ENCODE results near the gene ASCL5. TPM values are rescaled to one million over a fixed set of nuclear protein-coding genes. Genes with fewer than 3 reads are reported as not detected.

ASCL5 gene
- total RNA-seq, 1 donor: not detected

DNA sequence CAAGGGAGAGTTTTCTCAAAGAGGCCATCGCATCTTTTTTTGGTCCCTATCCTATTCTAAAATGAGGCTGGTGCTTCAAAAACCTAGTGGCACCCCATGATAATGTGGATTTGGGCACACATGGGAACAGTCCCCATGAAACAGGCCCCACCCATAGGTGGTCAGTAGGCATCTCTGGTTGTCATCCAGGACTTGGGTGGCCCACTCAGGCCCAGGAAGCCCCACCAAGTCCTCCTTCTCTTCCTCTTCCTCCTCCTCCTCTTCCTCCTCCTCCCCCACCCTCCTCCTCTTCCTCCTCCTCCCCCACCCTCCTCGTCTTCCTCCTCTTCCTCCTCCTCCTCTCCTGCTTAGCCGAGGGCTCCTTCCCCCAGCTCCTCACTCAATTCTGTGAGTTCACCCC is 15.3 kb downstream of the ASCL5 start:
- H3K4me3 ChIP-seq (ENCODE audit: low read depth, low read length): no peak overlapping the region
- TF ChIP-seq, protein P1, sequence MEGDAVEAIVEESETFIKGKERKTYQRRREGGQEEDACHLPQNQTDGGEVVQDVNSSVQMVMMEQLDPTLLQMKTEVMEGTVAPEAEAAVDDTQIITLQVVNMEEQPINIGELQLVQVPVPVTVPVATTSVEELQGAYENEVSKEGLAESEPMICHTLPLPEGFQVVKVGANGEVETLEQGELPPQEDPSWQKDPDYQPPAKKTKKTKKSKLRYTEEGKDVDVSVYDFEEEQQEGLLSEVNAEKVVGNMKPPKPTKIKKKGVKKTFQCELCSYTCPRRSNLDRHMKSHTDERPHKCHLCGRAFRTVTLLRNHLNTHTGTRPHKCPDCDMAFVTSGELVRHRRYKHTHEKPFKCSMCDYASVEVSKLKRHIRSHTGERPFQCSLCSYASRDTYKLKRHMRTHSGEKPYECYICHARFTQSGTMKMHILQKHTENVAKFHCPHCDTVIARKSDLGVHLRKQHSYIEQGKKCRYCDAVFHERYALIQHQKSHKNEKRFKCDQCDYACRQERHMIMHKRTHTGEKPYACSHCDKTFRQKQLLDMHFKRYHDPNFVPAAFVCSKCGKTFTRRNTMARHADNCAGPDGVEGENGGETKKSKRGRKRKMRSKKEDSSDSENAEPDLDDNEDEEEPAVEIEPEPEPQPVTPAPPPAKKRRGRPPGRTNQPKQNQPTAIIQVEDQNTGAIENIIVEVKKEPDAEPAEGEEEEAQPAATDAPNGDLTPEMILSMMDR (IDR thresholded peaks at IDR 0.05; ENCODE audit: insufficient read depth, low read length): no peak
- no peak for DNase-seq (ENCODE audit: low read depth)

DNA sequence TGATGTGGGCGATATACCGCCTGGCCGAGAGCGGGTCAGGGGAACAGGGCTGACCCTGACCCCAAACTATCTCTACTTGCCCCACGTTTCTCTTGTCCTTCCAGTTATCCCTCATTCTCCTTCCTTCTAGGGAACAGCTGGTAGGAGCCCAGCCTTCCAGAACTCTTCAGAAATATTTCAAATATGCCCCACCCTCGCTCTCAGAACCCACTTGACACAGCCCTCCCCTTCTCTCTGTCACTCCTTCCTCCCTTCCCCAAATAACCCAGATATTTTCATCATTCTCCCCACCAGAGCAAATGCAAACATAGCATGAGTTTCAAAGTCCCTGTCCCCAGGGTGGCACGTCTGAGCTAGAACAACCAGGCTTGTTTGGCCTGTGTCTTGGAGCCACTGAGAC is 15.8 kb downstream of the ASCL5 start:
- DNase-seq (ENCODE audit: low read depth): no peak
- H3K4me3 ChIP-seq (ENCODE audit: low read depth, low read length): no peak overlapping the region
- TF ChIP-seq, protein P1 (IDR thresholded peaks at IDR 0.05; ENCODE audit: insufficient read depth, low read length): no peak

DNA sequence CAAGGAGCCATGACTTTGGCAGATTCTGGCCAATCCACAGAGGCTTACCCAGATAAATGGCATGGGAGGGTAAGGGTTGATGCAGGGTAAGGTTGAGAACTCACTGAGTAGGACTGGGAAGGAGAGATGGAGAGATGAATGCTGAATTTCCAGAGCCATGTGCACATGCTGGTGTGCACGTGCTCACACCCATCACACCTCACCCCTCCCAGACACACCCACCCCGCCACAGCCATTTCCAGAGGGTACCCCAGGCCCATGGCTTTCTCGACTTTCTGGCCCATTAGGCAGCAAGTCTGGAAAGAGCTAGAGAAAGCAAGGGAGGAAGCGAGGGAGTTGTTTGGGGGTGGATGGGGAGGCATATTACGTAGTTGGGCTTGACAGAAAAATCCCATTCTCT is 16.4 kb downstream of the ASCL5 start:
- DNase-seq (ENCODE audit: low read depth): no peak
- TF ChIP-seq, protein P1 (IDR thresholded peaks at IDR 0.05; ENCODE audit: insufficient read depth, low read length): no peak
- H3K4me3 ChIP-seq (ENCODE audit: low read depth, low read length): no peak overlapping the region

DNA sequence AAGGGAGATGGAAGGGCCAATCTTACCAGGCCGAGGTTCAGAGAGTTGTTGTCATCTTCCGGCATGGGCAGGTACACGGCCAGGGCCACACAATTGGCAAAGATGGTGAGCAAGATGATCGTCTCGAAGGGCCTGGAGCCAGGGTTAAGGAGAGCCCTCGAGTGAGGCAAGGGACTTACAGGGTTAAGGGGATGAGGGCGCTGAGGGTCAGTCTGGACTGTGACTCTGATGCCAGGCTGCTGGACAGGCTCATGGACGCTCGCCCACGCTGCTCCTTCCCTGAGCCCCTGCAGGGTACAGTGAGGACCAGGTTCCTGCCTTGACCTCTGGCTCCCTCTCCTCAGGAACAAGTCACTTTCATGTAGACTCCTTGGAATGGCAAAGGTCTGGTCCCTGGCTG is 16.8 kb downstream of the ASCL5 start:
- DNase-seq (ENCODE audit: low read depth): no peak
- TF ChIP-seq, protein P1 (IDR thresholded peaks at IDR 0.05; ENCODE audit: insufficient read depth, low read length): no peak
- no peak overlapping the region for H3K4me3 ChIP-seq (ENCODE audit: low read depth, low read length)

DNA sequence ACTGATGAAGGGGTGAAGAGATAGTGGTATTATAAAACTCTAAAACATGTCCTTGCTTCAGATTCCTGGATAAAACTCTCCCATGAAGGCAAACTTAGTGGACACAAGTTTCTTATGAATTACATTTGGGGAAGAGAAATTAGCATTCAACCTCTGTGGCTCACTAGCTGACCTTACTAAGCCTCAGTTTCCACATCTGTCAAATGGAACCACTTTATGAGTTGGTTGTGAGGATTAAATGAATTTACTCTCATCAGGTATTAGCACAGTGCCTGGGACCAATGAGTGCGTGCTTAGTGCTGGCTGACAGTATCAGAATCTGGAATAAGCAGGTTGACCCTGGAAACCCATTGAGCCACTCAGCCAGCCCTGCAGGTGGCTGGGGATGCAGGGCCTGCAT is 17.3 kb downstream of the ASCL5 start:
- H3K4me3 ChIP-seq (ENCODE audit: low read depth, low read length): no peak overlapping the region
- DNase-seq (ENCODE audit: low read depth): no peak
- TF ChIP-seq, protein P1 (IDR thresholded peaks at IDR 0.05; ENCODE audit: insufficient read depth, low read length): no peak

DNA sequence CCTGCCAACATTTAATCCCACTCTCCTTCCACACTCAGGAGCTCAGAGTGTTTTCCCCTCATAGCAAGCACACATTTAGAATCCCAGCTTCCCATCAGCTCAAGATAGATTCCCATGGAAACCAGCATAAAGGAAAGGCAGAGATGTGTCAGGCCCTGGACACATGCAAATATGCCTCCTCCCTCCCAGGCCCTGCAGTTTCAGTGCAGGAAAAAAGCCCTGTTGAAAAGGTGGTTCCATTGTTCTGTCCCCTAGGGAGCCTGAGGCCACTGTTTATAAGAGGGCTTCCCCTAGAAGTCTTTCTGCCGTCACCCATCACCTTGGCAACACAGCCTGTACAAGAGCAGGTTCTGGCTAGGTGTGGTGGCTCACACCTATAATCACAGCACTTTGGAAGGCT is 18.4 kb downstream of the ASCL5 start:
- no peak for DNase-seq (ENCODE audit: low read depth)
- TF ChIP-seq, protein P1 (IDR thresholded peaks at IDR 0.05; ENCODE audit: insufficient read depth, low read length): no peak
- no peak overlapping the region for H3K4me3 ChIP-seq (ENCODE audit: low read depth, low read length)

DNA sequence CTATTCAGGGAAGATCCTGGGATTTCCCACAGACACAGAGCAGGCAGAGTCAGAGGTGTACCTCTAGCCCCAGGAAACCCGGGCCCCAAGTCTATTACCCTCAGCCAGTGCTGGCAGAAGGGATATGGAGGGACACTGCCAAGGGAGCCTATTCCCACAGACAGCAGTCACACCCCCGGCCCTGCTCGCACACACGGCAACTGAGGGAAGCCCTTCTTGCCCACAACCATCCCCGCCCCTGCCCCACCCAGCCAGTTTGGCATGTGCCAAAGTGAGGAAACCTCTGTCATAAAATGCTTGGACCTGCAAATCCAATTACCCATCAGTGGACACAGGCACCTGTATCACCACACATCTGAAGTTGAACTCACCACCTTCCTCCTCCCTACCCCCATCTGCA is 21.3 kb downstream of the ASCL5 start:
- DNase-seq (ENCODE audit: low read depth): no peak
- no peak overlapping the region for H3K4me3 ChIP-seq (ENCODE audit: low read depth, low read length)
- TF ChIP-seq, protein P1 (IDR thresholded peaks at IDR 0.05; ENCODE audit: insufficient read depth, low read length): no peak

Data from fibroblast of the aortic adventitia (primary cell).